GM19238 (cell line): ENCODE data around the gene MACROH2A1.

Source experiments
- DNase-seq: peaks from one replicate; pipeline ENCODE4 v3.0.0; 2011; ENCODE audit warnings: low spot score; ENCODE audit not compliant: insufficient read length

The MACROH2A1 gene

GRCh38 chr5:135356522-135357318, 42.3 kb downstream of the MACROH2A1 start:
- no peak for DNase-seq

GRCh38 chr5:135355169-135355568, 43.9 kb downstream of the MACROH2A1 start:
- DNase-seq, result no peak

- no peak for DNase-seq
Observed at GRCh38 chr5:135353952-135354721, 44.9 kb downstream of the MACROH2A1 start.

GRCh38 chr5:135350536-135350935, 48.5 kb downstream of the MACROH2A1 start:
- DNase-seq, result no peak

- DNase-seq, result no peak
Observed at GRCh38 chr5:135349886-135350285, 49.1 kb downstream of the MACROH2A1 start.

- no peak for DNase-seq
Observed at GRCh38 chr5:135349451-135349850, 49.6 kb downstream of the MACROH2A1 start.

GRCh38 chr5:135348918-135349317, 50.1 kb downstream of the MACROH2A1 start:
- no peak for DNase-seq

GRCh38 chr5:135347392-135347791, 51.6 kb downstream of the MACROH2A1 start:
- DNase-seq, result no peak

- no peak for DNase-seq
Observed at GRCh38 chr5:135345956-135346731, 52.9 kb downstream of the MACROH2A1 start.

GRCh38 chr5:135344349-135344748, 54.7 kb downstream of the MACROH2A1 start:
- no peak for DNase-seq

- no peak for DNase-seq
Observed at GRCh38 chr5:135343413-135343812, 55.6 kb downstream of the MACROH2A1 start.

GRCh38 chr5:135342551-135342875, 56.5 kb downstream of the MACROH2A1 start:
- no peak for DNase-seq

- no peak for DNase-seq
Observed at GRCh38 chr5:135341696-135342550, 57.1 kb downstream of the MACROH2A1 start.

- DNase-seq, result no peak
Observed at GRCh38 chr5:135341016-135341666, 57.9 kb downstream of the MACROH2A1 start.

GRCh38 chr5:135340568-135340967, 58.5 kb downstream of the MACROH2A1 start:
- DNase-seq, result no peak

- DNase-seq, result no peak
Observed at GRCh38 chr5:135339623-135340022, 59.4 kb downstream of the MACROH2A1 start.

GRCh38 chr5:135339189-135339588, 59.8 kb downstream of the MACROH2A1 start:
- DNase-seq, result no peak

- no peak for DNase-seq
Observed at GRCh38 chr5:135337064-135337463, 62.0 kb downstream of the MACROH2A1 start.

- DNase-seq, result no peak
Observed at GRCh38 chr5:135335031-135335828, 63.8 kb downstream of the MACROH2A1 start.
